Transverse colon (tissue), 4 donors: ENCODE measurements around the gene POLR2I.

ENCODE experiments used
- CTCF ChIP-seq, 5 experiments: fragments of 200-600 bp in 3 of 5; fragments of 450-650 bp in 2 of 5; sonication (generic) in 3 of 5; IDR thresholded peaks; 1 replicate in 2 of 5; 2 replicates in 3 of 5; pipeline ENCODE4 v1.5.1; 2016 to 2017; ENCODE audit warnings: antibody characterized with exemption in 5 of 5, inconsistent platforms in 3 of 5, mild to moderate bottlenecking in 2 of 5, moderate library complexity in 1 of 5
- EP300 ChIP-seq: sonication (generic); formaldehyde crosslinking; IDR thresholded peaks from one replicate; pipeline ENCODE4 v1.6.1; 2017; ENCODE audit warnings: antibody characterized with exemption, low read depth
- POLR2A ChIP-seq: fragments of 450-650 bp; IDR thresholded peaks from one replicate; pipeline ENCODE4 v1.6.1; 2016; ENCODE audit warnings: antibody characterized with exemption, mild to moderate bottlenecking, moderate library complexity
- POLR2AphosphoS5 ChIP-seq, 3 donors: sonication (generic); formaldehyde crosslinking; IDR thresholded peaks; one replicate each; pipeline ENCODE4 v1.6.1; 2016; ENCODE audit warnings: antibody characterized with exemption in 3 of 3

- TF ChIP-seq CTCF (IDR thresholded peaks at IDR 0.05) (no peak), EP300 (no peak), POLR2A (no peak), POLR2AphosphoS5 (IDR thresholded peaks at IDR 0.05) (no peak)
Measured at GRCh38 chr19:36142046-36142445, 27.4 kb upstream of the POLR2I start.
